HEK293 (cell line): ENCODE results near the gene PLEKHG4B.
"Not testable (repeated sequence)": the region's sequence is repeated elsewhere in the genome, so short reads cannot be mapped to it uniquely, and the experiment has no call there.

Source experiments
- CTCF ChIA-PET: fragments of 350-600 bp; formaldehyde crosslinking; extraction: SDS; loops from one replicate; lab custom pipeline; 2021; ENCODE audit warnings: antibody characterized with exemption; lab: Yijun Ruan, JAX
- POLR2A ChIA-PET: fragments of 300-600 bp; formaldehyde crosslinking; extraction: SDS; loops from one replicate; lab custom pipeline; 2020; ENCODE audit warnings: antibody characterized with exemption, inconsistent platforms; lab: Yijun Ruan, JAX
- H3K27ac ChIP-seq: fragments of 200-500 bp; sonication (Bioruptor generic); 2 replicates; pipeline ENCODE4 v1.5.1; 2014; ENCODE audit warnings: low read depth, low read length, control low read depth, inconsistent platforms; ENCODE audit errors: extremely low read depth
- H3K36me3 ChIP-seq, 2 experiments: fragments of 200-500 bp in 1 of 2; sonication (Bioruptor generic) in 1 of 2; 1 replicate in 1 of 2; 2 replicates in 1 of 2; pipeline ENCODE4 v1.5.1; 2014 to 2017; ENCODE audit warnings: inconsistent platforms in 2 of 2, low read length in 2 of 2; ENCODE audit not compliant: control insufficient read depth in 2 of 2, insufficient read depth in 1 of 2
- H3K4me1 ChIP-seq: fragments of 200-500 bp; sonication (Bioruptor generic); 2 replicates; pipeline ENCODE4 v1.5.1; 2014; ENCODE audit warnings: mild to moderate bottlenecking, low read length, inconsistent platforms; ENCODE audit not compliant: control insufficient read depth, insufficient read depth
- H3K4me3 ChIP-seq: 2 replicates; pipeline ENCODE4 v1.5.1; 2011; ENCODE audit warnings: low read depth, mild to moderate bottlenecking, control low read depth, low read length, moderate library complexity
- H3K9me3 ChIP-seq: fragments of 200-500 bp; sonication (Bioruptor generic); 2 replicates; pipeline ENCODE4 v1.5.1; 2014; ENCODE audit warnings: low read depth, low read length, inconsistent platforms; ENCODE audit not compliant: control insufficient read depth, insufficient read depth
- GLIS1 ChIP-seq: fragments of 450-650 bp; formaldehyde crosslinking; IDR thresholded peaks from 2 replicates; pipeline ENCODE4 v1.5.1; 2016; ENCODE audit warnings: missing biosample characterization, missing genetic modification characterization
- GLIS2 ChIP-seq: fragments of 450-650 bp; formaldehyde crosslinking; IDR thresholded peaks from 2 replicates; pipeline ENCODE4 v1.5.1; 2016; ENCODE audit warnings: missing biosample characterization, missing genetic modification characterization
- HIC1 ChIP-seq: fragments of 450-650 bp; formaldehyde crosslinking; IDR thresholded peaks from 2 replicates; pipeline ENCODE4 v1.5.1; 2016; ENCODE audit warnings: missing biosample characterization, missing genetic modification characterization
- KLF8 ChIP-seq: fragments of 450-650 bp; formaldehyde crosslinking; IDR thresholded peaks from 2 replicates; pipeline ENCODE4 v1.5.1; 2016; ENCODE audit warnings: missing biosample characterization, missing genetic modification characterization
- KLF9 ChIP-seq: fragments of 450-650 bp; formaldehyde crosslinking; IDR thresholded peaks from 2 replicates; pipeline ENCODE4 v1.5.1; 2016; ENCODE audit warnings: missing biosample characterization, missing genetic modification characterization, low read depth
- PRDM10 ChIP-seq: fragments of 450-650 bp; formaldehyde crosslinking; IDR thresholded peaks from 2 replicates; pipeline ENCODE4 v1.5.1; 2016; ENCODE audit warnings: missing biosample characterization, missing genetic modification characterization
- SP7 ChIP-seq: fragments of 450-650 bp; formaldehyde crosslinking; IDR thresholded peaks from 2 replicates; pipeline ENCODE4 v1.5.1; 2016; ENCODE audit warnings: missing biosample characterization, missing genetic modification characterization
- ZBTB48 ChIP-seq: fragments of 450-650 bp; formaldehyde crosslinking; IDR thresholded peaks from 2 replicates; pipeline ENCODE4 v1.5.1; 2016; ENCODE audit warnings: missing biosample characterization, missing genetic modification characterization
- ZBTB7A ChIP-seq: fragments of 450-650 bp; formaldehyde crosslinking; IDR thresholded peaks from 2 replicates; pipeline ENCODE4 v1.5.1; 2016; ENCODE audit warnings: low read depth, missing biosample characterization, missing genetic modification characterization
- ZBTB8A ChIP-seq: fragments of 450-650 bp; formaldehyde crosslinking; IDR thresholded peaks from 2 replicates; pipeline ENCODE4 v1.5.1; 2016; ENCODE audit warnings: missing biosample characterization, missing genetic modification characterization
- ZFHX2 ChIP-seq: fragments of 450-650 bp; formaldehyde crosslinking; conservative IDR thresholded peaks from 2 replicates; pipeline ENCODE4 v1.5.1; 2016; ENCODE audit warnings: missing biosample characterization, missing genetic modification characterization
- ZFP37 ChIP-seq: fragments of 450-650 bp; formaldehyde crosslinking; IDR thresholded peaks from 2 replicates; pipeline ENCODE4 v1.5.1; 2016; ENCODE audit warnings: missing biosample characterization, missing genetic modification characterization
- ZIC2 ChIP-seq: fragments of 450-650 bp; formaldehyde crosslinking; IDR thresholded peaks from 2 replicates; pipeline ENCODE4 v1.5.1; 2016; ENCODE audit warnings: missing biosample characterization, missing genetic modification characterization
- ZNF2 ChIP-seq: fragments of 450-650 bp; formaldehyde crosslinking; IDR thresholded peaks from 2 replicates; pipeline ENCODE4 v1.5.1; 2016; ENCODE audit warnings: missing biosample characterization, missing genetic modification characterization
- ZNF335 ChIP-seq: fragments of 450-650 bp; formaldehyde crosslinking; conservative IDR thresholded peaks from 2 replicates; pipeline ENCODE4 v1.5.1; 2016; ENCODE audit warnings: missing biosample characterization, missing genetic modification characterization
- ZNF341 ChIP-seq: fragments of 450-650 bp; formaldehyde crosslinking; IDR thresholded peaks from 2 replicates; pipeline ENCODE4; 2016; ENCODE audit warnings: low read depth, missing biosample characterization, missing genetic modification characterization
- ZNF366 ChIP-seq: fragments of 450-650 bp; formaldehyde crosslinking; conservative IDR thresholded peaks from 2 replicates; pipeline ENCODE4 v1.5.1; 2016; ENCODE audit warnings: missing biosample characterization, missing genetic modification characterization
- ZXDB ChIP-seq: fragments of 450-650 bp; formaldehyde crosslinking; IDR thresholded peaks from 2 replicates; pipeline ENCODE4 v1.5.1; 2016; ENCODE audit warnings: missing biosample characterization, missing genetic modification characterization
- TF ChIP-seq, protein P1 (sequence below): fragments of 450-650 bp; formaldehyde crosslinking; IDR thresholded peaks from 2 replicates; pipeline ENCODE4 v1.5.1; 2016; ENCODE audit warnings: missing biosample characterization, missing genetic modification characterization
- TF ChIP-seq, protein P2 (sequence below): fragments of 450-650 bp; formaldehyde crosslinking; optimal IDR thresholded peaks from 2 replicates; pipeline ENCODE3; 2016; ENCODE audit warnings: missing biosample characterization, mild to moderate bottlenecking, missing genetic modification characterization

PLEKHG4B gene

DNA sequence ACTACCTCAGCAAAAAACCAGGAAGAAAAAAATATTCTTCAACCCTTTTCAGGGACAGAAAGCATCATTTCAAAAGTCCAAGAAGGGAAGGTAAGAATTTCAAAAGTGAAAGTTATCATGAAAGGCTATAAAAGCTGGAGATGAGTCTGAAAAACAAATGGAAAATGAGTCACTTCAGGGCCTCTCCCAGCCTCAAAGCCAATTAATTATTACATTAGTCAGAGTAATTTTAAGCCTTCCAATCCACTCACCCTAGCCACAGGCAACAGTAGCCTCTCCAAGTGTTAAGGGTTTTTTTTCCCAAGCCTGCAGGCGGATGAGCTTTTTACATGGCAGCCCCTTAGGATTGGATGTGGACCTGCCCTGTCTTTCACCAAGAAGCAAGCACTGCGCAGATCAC is 123.3 kb downstream of the PLEKHG4B start:
- POLR2A ChIA-PET, H3K4me1 ChIP-seq, CTCF ChIA-PET, H3K27ac ChIP-seq, H3K9me3 ChIP-seq, H3K4me3 ChIP-seq: not testable (repeated sequence)
- H3K36me3 ChIP-seq = peaks cover 14 to 19% of the 10 kb centered on the region in 2 experiments
- TF ChIP-seq ZNF366 (tag by site-specific recombination) = 0 out of 2 replicates have a peak, but pooled peaks have one; percentile 16

DNA sequence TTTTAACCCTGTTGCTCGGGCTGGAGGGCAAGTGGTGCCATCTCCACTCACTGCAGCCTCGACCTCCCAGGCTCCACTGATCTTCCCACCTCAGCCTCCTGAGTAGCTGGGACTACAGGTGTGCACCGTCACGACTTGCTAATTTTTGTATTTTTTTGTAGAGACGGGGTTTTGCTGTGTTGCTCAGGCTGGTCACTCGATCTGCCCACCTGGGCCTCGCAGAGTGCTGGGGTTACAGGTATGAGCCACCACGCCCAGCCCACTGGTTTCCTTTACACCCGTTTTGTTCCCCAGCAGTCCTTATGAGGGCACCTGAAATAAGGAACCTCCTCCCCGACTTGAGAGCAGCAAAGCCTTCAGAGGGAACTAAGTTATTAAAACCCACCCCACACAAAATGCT is 124.1 kb downstream of the PLEKHG4B start:
- POLR2A ChIA-PET, H3K4me3 ChIP-seq, H3K27ac ChIP-seq, CTCF ChIA-PET, H3K4me1 ChIP-seq, H3K9me3 ChIP-seq: not testable (repeated sequence)
- peaks cover 14 to 19% of the 10 kb centered on the region in 2 experiments for H3K36me3 ChIP-seq

GRCh38 chr5:217494-218456 is 125.8 kb downstream of the PLEKHG4B start, which contains the start of the genes CCDC127 and SDHA:
CCDC127 (minus strand) TSS chr5:218153; CDS start chr5:216849, 1,304 bp downstream.
SDHA (plus strand) TSS chr5:218320; CDS start chr5:218356, 36 bp downstream.
- POLR2A ChIA-PET = interaction anchor here (0.5 to 3.2 kb wide), 21 partner anchors 8 to 251 kb away, joined by 3 to 24 read pairs (median 3); partner anchors contain the start of genes LRRC14B, PDCD6 and PLEKHG4B
- H3K9me3 ChIP-seq, H3K4me1 ChIP-seq: not testable (repeated sequence)
- Histone ChIP-seq H3K4me3 (peak within 1 kb of the TSS; percentile 99), H3K36me3 (peaks cover 14 to 20% of the 10 kb centered on the region in 2 experiments), H3K27ac (peak within 1 kb of the TSS; percentile 77; the same call in 1 of the 2 replicates)
- CTCF ChIA-PET = interaction anchor here (0.5 to 3.3 kb wide), 6 partner anchors 14 to 192 kb away, joined by 3 to 13 read pairs (median 3); no protein-coding TSS in a partner anchor
- TF ChIP-seq ZBTB8A (tag by site-specific recombination) = peak; percentile 8; the same call in 1 of the 2 replicates
- 0 out of 2 replicates have a peak, but pooled peaks have one; percentile 11 for TF ChIP-seq ZIC2 (tag by site-specific recombination)
- TF ChIP-seq ZNF335 (tag by site-specific recombination) = peak; percentile 61
- TF ChIP-seq, protein P1, sequence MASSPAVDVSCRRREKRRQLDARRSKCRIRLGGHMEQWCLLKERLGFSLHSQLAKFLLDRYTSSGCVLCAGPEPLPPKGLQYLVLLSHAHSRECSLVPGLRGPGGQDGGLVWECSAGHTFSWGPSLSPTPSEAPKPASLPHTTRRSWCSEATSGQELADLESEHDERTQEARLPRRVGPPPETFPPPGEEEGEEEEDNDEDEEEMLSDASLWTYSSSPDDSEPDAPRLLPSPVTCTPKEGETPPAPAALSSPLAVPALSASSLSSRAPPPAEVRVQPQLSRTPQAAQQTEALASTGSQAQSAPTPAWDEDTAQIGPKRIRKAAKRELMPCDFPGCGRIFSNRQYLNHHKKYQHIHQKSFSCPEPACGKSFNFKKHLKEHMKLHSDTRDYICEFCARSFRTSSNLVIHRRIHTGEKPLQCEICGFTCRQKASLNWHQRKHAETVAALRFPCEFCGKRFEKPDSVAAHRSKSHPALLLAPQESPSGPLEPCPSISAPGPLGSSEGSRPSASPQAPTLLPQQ (tag by site-specific recombination) = 0 out of 2 replicates have a peak, but pooled peaks have one; percentile 38
- 0 out of 2 replicates have a peak, but pooled peaks have one; percentile 48 for TF ChIP-seq ZNF2 (tag by site-specific recombination)
- peak; percentile 23; the same call in 1 of the 2 replicates for TF ChIP-seq SP7 (tag by site-specific recombination)
- TF ChIP-seq GLIS2 = peak; percentile 78
- peak; percentile 60; the same call in 1 of the 2 replicates for TF ChIP-seq GLIS1
- TF ChIP-seq, protein P2, sequence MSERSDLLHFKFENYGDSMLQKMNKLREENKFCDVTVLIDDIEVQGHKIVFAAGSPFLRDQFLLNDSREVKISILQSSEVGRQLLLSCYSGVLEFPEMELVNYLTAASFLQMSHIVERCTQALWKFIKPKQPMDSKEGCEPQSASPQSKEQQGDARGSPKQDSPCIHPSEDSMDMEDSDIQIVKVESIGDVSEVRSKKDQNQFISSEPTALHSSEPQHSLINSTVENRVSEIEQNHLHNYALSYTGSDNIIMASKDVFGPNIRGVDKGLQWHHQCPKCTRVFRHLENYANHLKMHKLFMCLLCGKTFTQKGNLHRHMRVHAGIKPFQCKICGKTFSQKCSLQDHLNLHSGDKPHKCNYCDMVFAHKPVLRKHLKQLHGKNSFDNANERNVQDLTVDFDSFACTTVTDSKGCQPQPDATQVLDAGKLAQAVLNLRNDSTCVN (tag by site-specific recombination) = peak; percentile 98
- TF ChIP-seq HIC1 = peak; percentile 89
- TF ChIP-seq ZXDB = peak; percentile 45; the same call in 1 of the 2 replicates
- TF ChIP-seq ZBTB48 (tag by site-specific recombination) = peak; percentile 48; the same call in 1 of the 2 replicates
- peak; percentile 76 for TF ChIP-seq KLF9 (tag by site-specific recombination)
- peak; percentile 43 for TF ChIP-seq PRDM10 (tag by site-specific recombination)
- peak; percentile 63; the same call in 1 of the 2 replicates for TF ChIP-seq KLF8 (tag by site-specific recombination)
- TF ChIP-seq ZBTB7A (tag by site-specific recombination) = peak; percentile 76; the same call in 1 of the 2 replicates
- 0 out of 2 replicates have a peak, but pooled peaks have one; percentile 17 for TF ChIP-seq ZFP37 (tag by site-specific recombination)
- peak; percentile 73 for TF ChIP-seq ZFHX2 (tag by site-specific recombination)
- TF ChIP-seq ZNF341 = peak; percentile 24; the same call in 1 of the 2 replicates
